HL-60/S4 treated with retinoic acid at 250 ng/mL for 4 days and 3 days (cell line): ENCODE data around the gene IFT88.

Source experiments
- in situ Hi-C: fragments of 300-500 bp; cut with MboI; formaldehyde crosslinking; loops from 2 replicates; pipeline ENCODE4 v1.7.0; 2022; ENCODE audit warnings: low sequenced_read_pairs

IFT88 gene

DNA sequence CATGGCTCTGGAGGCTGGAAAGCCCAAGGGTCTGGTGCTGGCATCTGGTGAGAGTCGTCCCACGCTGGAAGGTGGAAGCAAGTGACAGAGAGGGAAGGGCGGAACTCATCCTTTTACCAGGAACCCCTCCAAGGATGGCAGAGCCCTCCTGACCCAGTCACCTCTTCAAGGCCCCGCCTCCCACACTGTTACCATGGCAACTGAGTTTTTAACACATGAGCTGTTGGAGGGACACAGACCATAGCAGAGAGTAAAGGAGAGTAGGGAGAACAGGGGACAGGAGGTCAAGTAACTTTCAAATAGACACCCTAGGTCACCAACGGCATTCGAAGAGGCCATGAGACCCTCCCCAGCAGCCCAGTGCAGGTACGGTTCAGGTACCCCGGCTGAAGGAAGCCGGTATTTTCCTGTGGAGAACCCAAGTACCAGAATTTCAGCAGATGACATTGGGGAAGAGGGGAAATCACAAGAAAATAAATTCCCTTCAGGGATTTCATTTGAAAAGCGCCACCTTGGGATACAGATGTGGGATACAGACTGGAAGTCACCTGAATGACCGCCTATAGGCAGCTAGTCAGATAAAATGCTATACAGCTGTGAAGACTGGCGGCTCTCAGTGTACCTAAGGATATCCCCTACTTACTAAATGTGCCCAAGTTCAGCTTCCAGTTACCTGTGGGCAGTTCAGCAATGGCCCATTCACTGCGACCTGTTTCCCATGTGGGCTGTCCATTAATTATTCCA lies 144.5 kb downstream of the IFT88 start:
- in situ Hi-C loops, result no loop called here

DNA sequence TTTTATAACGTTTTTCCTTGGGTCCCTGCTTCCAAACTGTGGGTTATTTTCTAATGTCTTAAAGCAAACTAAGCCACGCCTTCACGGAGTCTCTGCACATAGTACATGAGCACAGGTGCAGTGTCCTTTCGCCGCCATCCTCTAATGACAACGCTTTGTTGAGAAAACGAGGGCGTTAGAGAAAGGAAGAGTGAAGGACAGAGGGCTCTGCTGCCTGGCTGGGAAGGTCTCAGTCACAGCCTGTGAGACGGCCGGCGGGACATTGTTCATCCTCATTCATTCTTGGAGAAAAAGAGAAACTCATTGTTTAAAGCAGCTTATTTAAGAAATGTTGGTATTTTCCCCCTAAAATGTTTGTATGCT lies 146.0 kb downstream of the IFT88 start:
- in situ Hi-C loops, result no loop called here

DNA sequence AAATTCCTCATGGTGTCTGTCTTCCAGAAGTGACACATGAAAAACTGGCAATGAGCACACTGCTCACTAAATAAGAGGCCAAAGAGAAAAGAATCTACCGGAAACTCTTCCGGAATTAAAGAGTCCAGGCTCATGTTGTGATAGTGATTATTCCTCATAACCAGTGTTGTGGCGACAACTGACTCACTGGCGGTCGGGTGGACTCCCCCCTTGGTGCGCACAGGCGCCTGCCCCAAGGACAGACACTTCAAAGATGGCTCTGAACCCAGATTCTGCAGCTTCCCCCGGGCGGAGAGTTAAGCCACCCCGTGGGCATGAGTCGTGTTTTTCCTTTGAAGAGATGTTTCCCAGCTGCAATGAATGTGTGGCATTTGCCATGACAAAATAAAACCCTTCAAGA lies 146.8 kb downstream of the IFT88 start:
- in situ Hi-C loops, result no loop called here

DNA sequence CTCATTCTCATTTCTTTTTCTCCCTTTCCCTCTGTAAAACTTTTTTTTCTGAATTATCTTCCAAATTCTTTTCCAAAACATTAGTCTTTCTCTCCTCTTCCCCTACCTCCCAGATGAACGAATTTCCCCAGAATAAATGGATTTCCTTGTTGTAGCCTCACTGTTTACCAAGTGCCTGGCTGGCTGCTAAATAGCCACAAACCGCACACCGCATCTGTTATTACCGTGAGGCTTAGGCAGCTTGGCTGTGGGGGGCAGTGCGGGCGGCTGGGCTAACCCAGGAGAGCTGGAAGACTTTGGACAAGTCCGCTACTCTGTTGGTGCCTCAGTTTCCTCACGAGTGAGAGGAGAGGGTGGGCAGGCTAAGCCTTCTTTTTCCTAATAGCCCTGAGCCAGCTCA lies 147.2 kb downstream of the IFT88 start:
- in situ Hi-C loops, result no loop called here

DNA sequence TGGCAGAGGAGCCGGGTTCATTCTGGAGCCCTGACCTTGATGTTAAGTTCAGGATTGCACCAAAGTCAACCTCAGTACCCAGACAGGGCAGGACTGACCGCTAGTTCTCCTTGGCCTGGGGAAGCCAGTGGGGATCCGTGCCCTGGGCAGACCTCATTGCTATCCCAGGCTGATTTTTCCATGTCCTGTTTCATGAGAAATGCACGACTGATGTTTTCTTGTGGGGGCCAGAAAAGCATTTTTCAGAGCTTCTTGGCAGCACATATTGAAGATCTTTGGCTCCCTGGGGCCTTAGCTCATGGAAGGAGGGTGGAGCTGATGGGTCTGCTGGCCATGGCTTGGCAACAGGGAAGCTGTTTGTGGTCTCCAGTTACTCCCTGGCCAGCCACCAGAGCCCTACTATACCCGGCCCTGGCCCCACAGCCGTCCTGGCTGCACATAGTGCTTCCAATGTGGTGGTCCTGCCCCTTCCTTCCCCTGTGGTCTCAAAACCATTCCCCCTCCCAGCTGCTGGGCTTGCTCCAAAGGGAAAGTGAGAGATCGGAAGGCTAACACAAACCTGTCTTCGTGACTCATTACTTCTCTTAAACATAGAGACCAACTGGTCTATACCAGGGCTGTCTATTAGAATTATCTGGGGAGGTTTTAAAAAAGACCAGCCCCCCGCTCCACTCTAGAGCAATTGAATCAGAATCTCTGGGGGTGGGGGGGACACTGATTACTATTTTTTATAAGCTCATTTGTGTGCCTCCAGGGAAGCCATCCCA lies 147.8 kb downstream of the IFT88 start:
- in situ Hi-C loops, result no loop called here

DNA sequence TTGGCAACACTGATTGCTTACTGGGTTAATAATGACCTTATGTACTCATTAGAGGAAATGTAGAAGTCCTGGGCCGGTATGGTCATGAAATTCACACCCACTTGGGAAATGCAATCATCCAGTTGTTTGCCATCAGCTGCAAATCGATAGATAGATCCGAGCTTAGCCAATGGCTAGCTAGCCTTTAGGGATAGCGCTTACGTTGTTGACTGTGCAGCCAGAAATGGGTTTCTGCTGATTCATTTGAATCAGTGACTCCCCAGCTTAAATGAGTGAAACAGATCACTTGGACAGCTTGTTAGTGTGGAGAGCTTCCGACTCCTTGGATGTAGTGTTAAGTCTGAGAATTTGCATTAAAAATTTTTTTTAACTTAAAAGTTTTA lies 148.4 kb downstream of the IFT88 start:
- in situ Hi-C loops, result no loop called here

DNA sequence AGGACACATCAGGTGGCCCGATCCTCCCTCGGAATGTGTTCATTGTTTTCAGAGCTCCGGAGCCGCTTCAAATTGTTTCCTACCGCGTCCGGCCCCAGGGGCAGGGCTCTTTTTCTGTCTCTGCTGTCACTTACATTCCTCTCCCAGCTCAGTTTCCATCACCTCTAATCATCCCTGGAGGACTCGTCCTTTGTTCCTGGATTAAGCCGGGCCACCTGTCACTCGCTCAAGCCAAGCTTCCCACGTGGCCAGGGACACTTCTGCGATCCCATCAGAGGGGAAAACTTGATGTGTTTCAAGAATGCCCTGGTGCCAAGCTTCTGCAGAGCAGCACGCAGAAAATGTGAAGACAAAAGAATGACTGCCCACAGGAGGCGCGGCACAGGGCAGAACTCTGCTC lies 150.0 kb downstream of the IFT88 start:
- in situ Hi-C loops, result no loop called here

DNA sequence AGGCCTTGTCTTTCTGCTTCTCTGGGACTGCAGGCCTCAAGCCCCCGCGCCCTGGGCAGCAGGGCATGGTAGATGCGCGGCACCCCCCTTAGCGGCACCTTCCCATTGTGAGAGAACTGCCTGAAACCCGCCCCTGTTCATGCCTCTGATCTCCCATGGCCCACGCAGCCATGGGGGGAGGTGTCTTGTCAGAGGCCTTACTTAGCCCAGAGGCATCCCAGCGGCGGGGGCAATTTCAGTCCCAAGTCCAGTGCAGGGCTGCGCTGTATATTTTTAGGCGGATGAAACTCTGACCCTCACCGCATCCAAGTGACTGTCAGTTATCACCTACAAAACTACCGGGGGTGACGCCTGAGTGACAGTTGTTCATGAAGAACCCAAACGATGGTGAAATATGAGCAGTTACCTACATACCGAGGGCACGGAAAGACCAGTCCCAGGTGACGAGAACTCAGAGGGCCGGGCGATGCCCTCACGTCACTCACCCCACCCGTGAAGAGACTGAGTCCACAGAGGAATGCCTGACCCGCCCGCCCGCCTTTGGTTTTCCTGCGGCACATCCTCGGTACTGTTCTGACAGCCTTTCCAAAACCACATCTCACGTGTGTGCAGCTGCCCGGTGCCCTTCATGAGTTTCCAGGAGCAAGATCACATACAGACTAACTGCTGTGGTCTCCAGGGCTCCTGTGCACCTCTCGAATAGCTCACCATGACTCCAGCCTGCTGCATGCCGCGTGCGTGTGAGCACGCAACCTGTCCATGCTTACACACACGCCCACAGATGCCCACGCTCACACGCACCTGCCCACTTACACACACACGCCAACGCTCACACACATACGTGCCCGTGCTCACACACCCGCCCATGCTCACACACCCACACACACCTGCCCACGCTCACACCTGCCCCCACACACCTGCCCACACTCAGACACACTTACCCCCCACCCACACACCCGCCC lies 150.9 kb downstream of the IFT88 start:
- in situ Hi-C loops, result no loop called here

DNA sequence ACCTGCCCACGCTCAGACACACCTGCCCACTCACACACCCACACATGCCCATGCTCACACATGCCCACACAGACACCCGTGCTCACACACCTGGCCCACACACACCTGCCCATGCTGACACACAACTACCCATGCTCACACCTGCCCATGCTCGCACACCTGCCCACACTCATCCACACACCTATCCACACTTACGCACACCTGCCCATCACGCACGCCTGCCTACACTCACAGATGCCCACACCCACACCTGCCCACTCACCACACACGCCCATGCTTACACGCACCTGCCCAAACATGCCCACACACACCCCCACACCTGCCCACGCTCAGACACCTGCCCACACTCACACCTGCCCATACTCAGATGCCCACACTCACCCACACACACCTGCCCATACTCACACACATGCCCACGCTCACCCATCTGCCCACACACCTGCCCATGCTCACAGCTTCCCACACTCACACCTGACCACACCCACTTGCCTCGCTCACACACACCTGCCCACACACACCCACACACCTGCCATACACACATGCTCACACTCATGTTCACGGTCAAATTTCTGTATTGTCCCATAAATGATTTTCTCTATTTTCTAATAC lies 152.1 kb downstream of the IFT88 start:
- in situ Hi-C loops, result no loop called here

DNA sequence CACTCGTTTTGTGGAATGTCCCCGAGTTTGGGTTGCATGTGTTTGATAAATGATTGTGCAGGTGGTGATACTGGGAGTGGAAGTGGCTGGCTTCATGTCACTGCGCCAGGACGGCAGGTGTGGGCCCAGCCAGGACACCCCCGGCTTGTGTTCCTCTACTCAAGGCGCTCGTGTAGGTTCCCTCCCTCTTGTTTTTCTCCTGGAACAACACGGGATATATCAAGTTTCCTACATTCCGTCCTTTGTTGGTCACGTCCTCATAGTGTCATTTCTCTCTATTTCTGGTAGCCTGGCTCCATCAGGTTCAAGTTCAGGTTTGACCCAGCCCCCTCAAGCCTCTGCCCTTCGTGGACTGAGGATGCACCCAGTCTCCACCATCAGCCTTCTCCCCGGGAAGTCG lies 152.8 kb downstream of the IFT88 start:
- in situ Hi-C loops, result no loop called here

DNA sequence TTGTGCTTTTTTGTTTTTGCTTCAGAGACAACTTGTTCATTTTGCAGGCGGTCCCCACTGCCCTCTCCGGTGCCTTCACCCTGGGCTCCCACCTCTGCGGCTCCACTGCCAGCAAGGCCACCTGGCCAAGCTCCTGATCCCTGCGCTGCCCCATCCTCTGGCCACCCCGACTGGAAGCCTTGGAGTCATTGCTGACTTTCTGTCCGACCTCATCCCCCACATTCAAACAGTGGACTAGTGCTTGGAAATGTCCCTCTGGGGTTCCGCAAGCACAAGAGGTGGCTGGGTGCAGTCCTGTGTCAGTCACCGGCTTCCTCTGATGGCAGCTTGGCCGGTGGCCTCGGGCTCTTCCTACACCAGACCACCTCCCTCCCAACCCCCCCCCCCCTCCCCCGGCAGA lies 153.5 kb downstream of the IFT88 start:
- in situ Hi-C loops, result no loop called here

DNA sequence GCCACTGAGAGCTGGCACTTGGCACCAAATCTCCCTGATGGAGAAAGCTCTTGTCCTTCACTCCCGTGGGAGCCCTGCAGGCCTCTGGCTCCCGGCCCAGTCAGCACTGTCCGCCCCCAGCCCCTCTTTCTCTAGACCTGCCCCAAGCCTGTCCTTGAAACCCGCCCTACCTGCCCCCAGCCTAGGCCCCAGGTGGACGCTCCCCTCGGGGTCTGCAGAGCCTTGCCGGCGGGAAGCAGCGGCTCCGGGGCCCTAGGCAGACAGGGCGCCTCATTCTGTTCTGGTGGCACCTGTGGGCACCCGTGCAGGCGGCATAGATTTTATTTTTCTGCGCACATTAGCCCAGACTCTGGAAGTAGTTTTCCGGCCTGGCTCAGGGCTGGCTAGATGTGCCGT lies 154.1 kb downstream of the IFT88 start:
- in situ Hi-C loops, result no loop called here

DNA sequence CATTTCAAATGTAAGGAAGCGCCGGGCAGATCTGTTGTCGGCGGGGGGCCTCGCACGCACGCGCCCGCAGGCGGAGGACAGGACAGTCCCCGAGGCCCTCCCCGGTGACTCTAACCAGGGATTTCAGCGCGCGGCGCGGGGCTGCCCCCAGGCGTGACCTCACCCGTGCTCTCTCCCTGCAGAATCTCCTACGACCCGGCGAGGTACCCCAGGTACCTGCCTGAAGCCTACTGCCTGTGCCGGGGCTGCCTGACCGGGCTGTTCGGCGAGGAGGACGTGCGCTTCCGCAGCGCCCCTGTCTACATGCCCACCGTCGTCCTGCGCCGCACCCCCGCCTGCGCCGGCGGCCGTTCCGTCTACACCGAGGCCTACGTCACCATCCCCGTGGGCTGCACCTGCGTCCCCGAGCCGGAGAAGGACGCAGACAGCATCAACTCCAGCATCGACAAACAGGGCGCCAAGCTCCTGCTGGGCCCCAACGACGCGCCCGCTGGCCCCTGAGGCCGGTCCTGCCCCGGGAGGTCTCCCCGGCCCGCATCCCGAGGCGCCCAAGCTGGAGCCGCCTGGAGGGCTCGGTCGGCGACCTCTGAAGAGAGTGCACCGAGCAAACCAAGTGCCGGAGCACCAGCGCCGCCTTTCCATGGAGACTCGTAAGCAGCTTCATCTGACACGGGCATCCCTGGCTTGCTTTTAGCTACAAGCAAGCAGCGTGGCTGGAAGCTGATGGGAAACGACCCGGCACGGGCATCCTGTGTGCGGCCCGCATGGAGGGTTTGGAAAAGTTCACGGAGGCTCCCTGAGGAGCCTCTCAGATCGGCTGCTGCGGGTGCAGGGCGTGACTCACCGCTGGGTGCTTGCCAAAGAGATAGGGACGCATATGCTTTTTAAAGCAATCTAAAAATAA lies 154.7 kb downstream of the IFT88 start:
- in situ Hi-C loops, result no loop called here

DNA sequence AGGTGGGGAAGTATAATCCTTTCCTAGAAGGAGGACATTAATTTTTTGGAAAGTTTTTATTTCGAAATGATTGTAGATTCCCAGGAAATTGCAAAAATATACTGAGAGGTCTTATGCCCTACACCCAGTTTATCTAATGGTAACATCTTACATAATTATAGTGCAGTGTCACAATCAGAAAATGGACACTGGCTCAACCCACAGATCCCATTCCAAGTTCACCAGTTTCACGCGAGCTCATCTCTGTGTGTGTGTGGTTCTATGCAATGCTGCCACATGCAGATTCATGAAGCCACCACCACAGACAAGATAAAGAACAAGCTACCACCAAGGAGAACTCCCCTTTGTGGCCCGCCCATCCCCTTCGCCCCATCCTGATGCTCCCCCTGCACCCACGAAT lies 160.9 kb downstream of the IFT88 start:
- in situ Hi-C loops, result no loop called here

DNA sequence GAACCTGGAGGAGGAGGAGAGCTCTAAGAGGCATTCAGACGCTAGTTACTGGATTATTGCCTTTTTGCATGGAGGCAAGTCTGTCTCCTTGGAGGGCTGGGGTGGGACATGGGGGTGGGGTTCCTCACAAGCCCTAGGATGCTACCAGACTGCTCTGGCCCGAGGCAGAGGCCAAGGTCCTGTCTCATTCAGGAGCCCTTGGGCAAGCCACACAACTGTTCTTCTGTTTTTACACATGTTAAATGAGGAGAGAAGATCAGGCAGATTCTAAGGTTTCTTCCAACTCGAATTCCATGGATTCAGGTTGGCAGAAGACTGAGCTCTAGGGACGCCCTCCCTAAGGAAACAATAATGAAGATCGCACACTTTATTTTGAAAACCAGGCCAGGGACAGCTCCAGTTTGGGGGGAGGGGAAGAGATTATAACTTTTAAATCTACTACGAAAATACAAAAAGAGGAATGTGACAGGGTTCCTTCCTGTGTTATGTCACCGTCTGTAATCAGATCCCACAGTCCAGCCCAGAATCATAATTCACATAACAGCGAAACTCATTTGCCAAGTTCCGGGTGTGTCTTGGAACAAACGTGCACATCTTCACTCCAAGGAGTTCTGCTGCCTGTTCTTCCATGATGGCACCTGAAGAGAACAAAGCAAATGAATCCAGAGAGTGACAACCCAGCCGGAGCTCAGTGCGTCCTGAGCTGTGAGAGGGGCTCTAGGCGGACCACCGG lies 161.8 kb downstream of the IFT88 start:
- in situ Hi-C loops, result no loop called here

DNA sequence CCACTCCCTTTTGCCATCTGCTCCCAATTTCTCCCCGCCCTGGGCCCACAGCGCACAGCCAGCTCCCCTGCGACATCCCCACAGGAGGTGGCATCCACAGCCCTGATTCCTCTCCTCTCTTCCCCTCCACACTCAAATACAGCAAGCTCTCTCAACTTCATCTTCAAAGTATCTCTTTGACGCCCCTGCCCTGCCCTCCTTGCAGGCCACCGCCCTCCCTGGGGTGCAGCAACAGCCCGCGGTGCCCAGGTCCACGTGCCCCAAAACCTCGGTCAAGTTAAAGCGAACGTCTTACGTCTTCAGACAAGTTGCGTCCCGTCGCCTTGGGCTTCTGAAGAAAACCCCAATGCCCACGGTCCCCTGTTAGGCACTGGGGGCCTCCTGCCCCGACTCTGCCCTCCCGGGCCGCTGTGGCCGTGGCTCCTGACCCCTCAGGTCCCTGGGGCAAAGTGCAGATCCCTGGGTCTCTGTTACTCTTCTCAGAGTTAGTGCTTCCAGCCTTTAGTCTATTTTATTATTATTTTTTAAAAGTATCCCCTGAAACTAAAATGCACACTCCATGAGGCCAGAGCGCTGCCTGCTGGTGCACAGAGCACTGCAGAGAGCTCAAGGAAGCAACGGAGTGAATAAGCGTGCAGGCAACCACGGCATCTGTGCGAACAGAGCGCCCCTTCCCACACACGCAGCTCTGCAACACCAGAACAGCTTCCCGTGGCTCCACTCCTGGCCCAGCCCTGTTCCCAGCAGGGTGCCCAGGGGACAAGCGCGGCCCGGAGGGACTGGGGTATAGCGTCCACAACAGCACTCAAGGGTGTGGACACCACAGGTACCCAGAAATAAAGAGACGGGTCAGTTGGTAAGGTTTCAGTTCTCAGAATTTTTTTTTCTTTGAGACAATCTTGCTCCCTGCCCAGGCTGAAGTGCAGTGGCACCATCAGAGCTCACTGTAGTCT lies 163.0 kb downstream of the IFT88 start:
- in situ Hi-C loops, result no loop called here

DNA sequence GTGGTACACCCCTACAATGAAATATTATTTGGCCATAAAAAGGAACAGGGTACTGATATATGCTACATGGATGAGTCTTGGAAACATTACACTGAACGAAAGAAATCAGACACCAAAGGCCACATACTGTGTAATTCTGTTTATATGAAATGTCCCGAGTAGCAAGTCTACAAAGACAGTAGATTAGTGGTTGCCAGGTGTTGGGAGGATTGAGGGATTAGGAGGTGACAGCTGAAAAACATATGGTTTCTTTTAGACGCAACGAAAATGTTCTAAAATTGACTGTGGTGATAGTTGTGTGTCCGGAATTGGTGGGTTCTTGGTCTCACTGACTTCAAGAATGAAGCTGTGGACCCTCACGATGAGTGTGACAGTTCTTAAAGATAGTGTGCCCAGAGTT lies 171.7 kb downstream of the IFT88 start:
- in situ Hi-C loops, result no loop called here

DNA sequence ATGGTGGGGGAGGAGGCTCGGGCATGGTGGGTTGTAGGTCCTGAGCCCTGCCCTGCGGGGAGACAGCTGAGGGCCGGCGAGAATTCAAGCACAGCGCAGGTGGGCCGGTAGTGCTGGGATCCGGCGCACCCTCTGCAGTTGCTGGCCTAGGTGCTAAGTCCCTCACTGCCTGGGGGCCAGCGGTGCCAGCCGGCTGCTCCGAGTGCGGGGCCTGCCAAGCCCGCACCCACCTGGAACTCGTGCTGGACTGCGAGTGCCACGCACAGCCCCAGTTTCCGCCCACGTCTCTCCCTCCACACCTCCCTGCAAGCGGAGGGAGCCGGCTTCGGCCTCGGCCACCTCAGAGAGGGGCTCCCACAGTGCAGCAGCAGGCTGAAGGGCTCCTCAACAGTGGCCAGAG lies 173.1 kb downstream of the IFT88 start:
- in situ Hi-C loops, result no loop called here
